ENCODE results near the gene EDAR. TPM values are rescaled to one million over a fixed set of nuclear protein-coding genes. Genes with fewer than 3 reads are reported as not detected.

Gene EDAR
- total RNA-seq, 1 experiment from 2014 or later = 0.15 TPM

GRCh38 chr2:108905176-108905575, 83.8 kb downstream of the EDAR start:
- CTCF ChIA-PET = no interaction called here
- DNase-seq (ENCODE audit: low read depth, low spot score) = no peak

GRCh38 chr2:108904680-108905079, 84.3 kb downstream of the EDAR start:
- Histone ChIP-seq H3K4me1 (ENCODE audit: control insufficient read depth in 1 of 2, insufficient read depth in 2 of 2, low read length in 2 of 2) (no peaks in the 10 kb centered on the region), H3K9me2 (ENCODE audit: insufficient read depth) (no peaks in the 10 kb centered on the region), H3K36me3 (ENCODE audit: control insufficient read depth in 1 of 2, insufficient read depth in 2 of 2, low read length in 2 of 2) (no peaks in the 10 kb centered on the region), H3K4me2 (ENCODE audit: low read length) (no peak overlapping the region), H3K79me2 (ENCODE audit: insufficient read depth, low read length) (no peaks in the 10 kb centered on the region), H3K27ac (ENCODE audit: low read depth, low read length) (no peak overlapping the region), H3K9ac (ENCODE audit: low read length) (no peak overlapping the region), H3K27me3 (ENCODE audit: insufficient read depth, low read length) (no peaks in the 10 kb centered on the region), H2AFZ (ENCODE audit: low read depth, low read length, poor library complexity, severe bottlenecking) (no peak overlapping the region), H3K9me3 (ENCODE audit: control insufficient read depth in 1 of 2, insufficient read depth in 1 of 2, low read depth in 1 of 2, low read length in 2 of 2) (no peaks in the 10 kb centered on the region), H3K4me3 (replicated peaks in 1 of 2; ENCODE audit: low read depth in 1 of 2, low read length in 2 of 2) (no peak overlapping the region), H4K20me1 (ENCODE audit: insufficient read depth) (no peaks in the 10 kb centered on the region)
- DNase-seq (ENCODE audit: low read depth, low spot score) = no peak
- no peak for TF ChIP-seq JUND (IDR thresholded peaks at IDR 0.05)
- TF ChIP-seq TCF7L2 (IDR thresholded peaks at IDR 0.05; ENCODE audit: borderline replicate concordance, extremely low read depth, insufficient read depth, insufficient read length) = no peak
- no peak for TF ChIP-seq RAD21 (IDR thresholded peaks at IDR 0.05; ENCODE audit: low read depth)
- no peak for TF ChIP-seq EGR1 (IDR thresholded peaks at IDR 0.05; ENCODE audit: low read depth)
- TF ChIP-seq ZBTB33 (IDR thresholded peaks at IDR 0.05; ENCODE audit: extremely low read depth, insufficient replicate concordance, low read length) = no peak
- TF ChIP-seq EZH2phosphoT487 (IDR thresholded peaks at IDR 0.05; ENCODE audit: borderline replicate concordance) = no peak
- no peak for TF ChIP-seq POLR2AphosphoS5 (IDR thresholded peaks at IDR 0.05; ENCODE audit: low read depth, low read length)
- no peak for TF ChIP-seq ZNF274 (IDR thresholded peaks at IDR 0.05; ENCODE audit: low read depth, low read length)
- TF ChIP-seq ELF1 (IDR thresholded peaks at IDR 0.05; ENCODE audit: borderline replicate concordance, low read depth) = no peak
- intact Hi-C loops (cut with micrococcal nuclease) = no loop called here
- no TSS peak for BruUV-seq (replicated peaks)
- no peak for ATAC-seq
- ChIA-PET POLR2A (no interaction called here), RAD21 (ENCODE audit: low non-redundant PET in 1 of 2, low total read pairs in 2 of 2, uncharacterized antibody in 2 of 2, unreplicated experiment in 2 of 2) (no interaction called here), CTCF (no interaction called here)

More at GRCh38 chr2:108905176-108905575, 83.8 kb downstream of the EDAR start:
- no peak overlapping the region for H3K4me2 ChIP-seq (ENCODE audit: low read length)
- no peaks in the 10 kb centered on the region for H3K79me2 ChIP-seq (ENCODE audit: insufficient read depth, low read length)
- ChIA-PET RAD21 (ENCODE audit: low non-redundant PET in 1 of 2, low total read pairs in 2 of 2, uncharacterized antibody in 2 of 2, unreplicated experiment in 2 of 2) (no interaction called here), POLR2A (no interaction called here)
- no peak overlapping the region for H2AFZ ChIP-seq (ENCODE audit: low read depth, low read length, poor library complexity, severe bottlenecking)
- no peak overlapping the region for H3K9ac ChIP-seq (ENCODE audit: low read length)
- H3K27ac ChIP-seq (ENCODE audit: low read depth, low read length) = no peak overlapping the region
- H3K9me2 ChIP-seq (ENCODE audit: insufficient read depth) = no peaks in the 10 kb centered on the region
- BruUV-seq (replicated peaks) = no TSS peak
- TF ChIP-seq CBX3 (IDR thresholded peaks at IDR 0.05; ENCODE audit: low read depth) = no peak
- ATAC-seq = no peak
- no peaks in the 10 kb centered on the region for H3K27me3 ChIP-seq (ENCODE audit: insufficient read depth, low read length)
- no peaks in the 10 kb centered on the region for H3K4me1 ChIP-seq (ENCODE audit: control insufficient read depth in 1 of 2, insufficient read depth in 2 of 2, low read length in 2 of 2)
- H4K20me1 ChIP-seq (ENCODE audit: insufficient read depth) = no peaks in the 10 kb centered on the region
- H3K4me3 ChIP-seq (replicated peaks in 1 of 2; ENCODE audit: low read depth in 1 of 2, low read length in 2 of 2) = no peak overlapping the region
- no peaks in the 10 kb centered on the region for H3K9me3 ChIP-seq (ENCODE audit: control insufficient read depth in 1 of 2, insufficient read depth in 1 of 2, low read depth in 1 of 2, low read length in 2 of 2)
- intact Hi-C loops (cut with micrococcal nuclease) = no loop called here
- no peaks in the 10 kb centered on the region for H3K36me3 ChIP-seq (ENCODE audit: control insufficient read depth in 1 of 2, insufficient read depth in 2 of 2, low read length in 2 of 2)
